ENCODE data around the gene LDHAL6A. TPM values are rescaled to one million over a fixed set of nuclear protein-coding genes. Genes with fewer than 3 reads are reported as not detected.

Gene LDHAL6A
- total RNA-seq, 1 experiment from 2014 or later, result not detected

GRCh38 chr11:18495703-18496102, 40.0 kb downstream of the LDHAL6A start:
- Mint-ChIP-seq H3K36me3 (ENCODE audit: insufficient read depth in 1 of 3, low read depth in 3 of 3) (peaks cover 7 to 43% (median 21%) of the 10 kb centered on the region in 3 experiments), H3K4me1 (no peaks in the 10 kb centered on the region), H3K9me3 (no peaks in the 10 kb centered on the region), H3K4me3 (no peak overlapping the region), H3K27me3 (ENCODE audit: low read depth) (no peaks in the 10 kb centered on the region), H3K27ac (no peak overlapping the region)
- DNase-seq, result no peak
- no peak for TF ChIP-seq CTCF (conservative IDR thresholded peaks at IDR 0.05)
- Histone ChIP-seq H3K27me3 (ENCODE audit: insufficient read depth, low read length) (no peaks in the 10 kb centered on the region), H3K23me2 (ENCODE audit: insufficient read length, low read depth, low read length, poor library complexity, severe bottlenecking) (no peaks in the 10 kb centered on the region), H4K5ac (ENCODE audit: insufficient read length, low read depth, low read length) (no peak overlapping the region), H2BK20ac (ENCODE audit: low read depth, low read length, poor library complexity, severe bottlenecking) (no peak overlapping the region), H3K27ac (ENCODE audit: insufficient read length, low read depth, low read length) (no peak overlapping the region), H3K18ac (ENCODE audit: insufficient read length, low read depth, low read length) (no peak overlapping the region), H4K91ac (ENCODE audit: insufficient read length, low read depth, low read length) (no peak overlapping the region), H3K4me2 (ENCODE audit: insufficient read depth, insufficient read length, low read length) (no peak overlapping the region), H3K79me2 (ENCODE audit: insufficient read depth, low read length) (no peaks in the 10 kb centered on the region), H3K56ac (ENCODE audit: insufficient read length, low read depth, low read length) (no peak overlapping the region), H4K8ac (replicated peaks; ENCODE audit: insufficient read length, low read depth, low read length) (no peak overlapping the region), H2BK12ac (ENCODE audit: insufficient read length, low read depth, low read length) (no peak overlapping the region), H3K4ac (ENCODE audit: low read depth, low read length) (no peak overlapping the region), H2BK15ac (ENCODE audit: low read depth, low read length) (no peak overlapping the region), H2AFZ (ENCODE audit: low read length) (no peak overlapping the region), H3K4me1 (ENCODE audit: insufficient read depth, low read length) (no peaks in the 10 kb centered on the region), H3T11ph (ENCODE audit: low read length) (no peak overlapping the region), H2BK5ac (ENCODE audit: insufficient read length, low read length) (no peak overlapping the region), H3K23ac (ENCODE audit: insufficient read length, low read depth, low read length) (no peak overlapping the region), H3K9me3 (ENCODE audit: control insufficient read depth, low read depth, low read length) (no peaks in the 10 kb centered on the region), H4K20me1 (ENCODE audit: control insufficient read depth, insufficient read depth, insufficient read length) (no peaks in the 10 kb centered on the region), H3K14ac (ENCODE audit: insufficient read depth, low read length) (no peak overlapping the region), H2AK5ac (ENCODE audit: insufficient read length, low read length) (no peak overlapping the region), H3K79me1 (ENCODE audit: insufficient read depth, low read depth, low read length, poor library complexity, severe bottlenecking) (no peaks in the 10 kb centered on the region), H2BK120ac (ENCODE audit: low read depth, low read length, poor library complexity, severe bottlenecking) (no peak overlapping the region), H3K9ac (ENCODE audit: extremely low read depth, insufficient read length, low read length) (no peak overlapping the region)
- no CpG with 5 or more reads among the region's 4 CpGs for WGBS (ENCODE audit: extremely low coverage, insufficient read length, low lambda C conversion rate)
